Forelimb muscle (tissue), 1 donor: ENCODE data around the gene NGEF. TPM values are rescaled to one million over a fixed set of nuclear protein-coding genes. Genes with fewer than 3 reads are reported as not detected.

Source experiments
- DNase-seq: peaks from one replicate; pipeline ENCODE4 v3.0.0-alpha.2; 2013; ENCODE audit warnings: low read depth
- polyA plus RNA-seq: library from polyadenylated mRNA; unstranded; fragments of 120-200 nt; gene quantifications from one replicate; pipeline ENCODE4 v1.2.1, GENCODE V29; 2013; ENCODE audit not compliant: insufficient read length

Gene NGEF
- polyA plus RNA-seq, 1 donor: 1.2 TPM

DNA sequence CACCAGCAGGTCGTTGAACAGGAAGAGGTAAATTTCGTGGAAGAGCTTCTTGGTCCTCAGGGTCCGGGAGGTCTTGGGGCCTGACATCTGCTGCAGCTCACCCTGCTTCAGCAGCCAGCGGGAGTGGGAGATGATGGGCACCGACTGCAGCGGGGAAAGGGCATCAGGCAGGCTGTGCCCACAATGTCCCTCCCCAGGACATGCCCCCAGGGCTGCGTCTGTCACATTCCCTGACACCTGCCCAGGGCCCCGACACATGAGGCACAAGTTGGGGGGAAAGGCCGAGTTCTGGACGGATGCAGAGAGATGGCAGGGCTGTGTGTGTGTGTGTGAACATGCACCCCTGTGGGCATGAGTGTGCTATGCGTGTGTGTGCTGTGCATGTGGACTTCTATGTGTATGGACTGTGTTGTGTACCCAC, 129.0 kb downstream of the NGEF start:
- no peak for DNase-seq

DNA sequence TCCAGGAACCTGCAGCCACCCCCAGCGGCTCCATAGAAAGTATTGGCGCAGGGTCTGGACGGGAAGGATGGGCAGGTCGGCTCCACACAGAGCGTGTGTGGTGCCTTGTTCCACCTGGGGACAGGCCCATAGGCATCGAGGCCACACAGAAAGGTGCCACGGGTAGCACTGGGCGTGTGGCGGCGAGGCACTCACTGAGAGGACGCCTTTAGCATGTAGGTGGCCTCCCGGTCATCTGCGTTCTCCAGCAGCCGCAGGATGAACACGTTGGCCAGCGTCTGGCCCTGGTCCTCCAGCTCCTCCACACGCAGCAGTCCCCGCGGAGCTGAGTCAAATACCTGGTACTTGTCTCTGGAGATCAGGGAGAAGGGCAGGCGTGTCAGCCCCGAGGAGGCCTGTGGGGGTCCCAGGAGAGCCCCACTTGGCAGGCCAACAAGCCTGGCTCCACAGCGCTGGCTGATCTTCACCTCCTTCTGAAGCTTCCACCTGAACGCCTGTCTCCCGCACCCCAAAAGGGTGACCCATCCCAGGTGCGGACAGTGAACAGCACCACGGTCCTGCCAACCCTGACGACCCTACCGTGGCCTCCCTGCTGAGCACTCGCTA, 129.8 kb downstream of the NGEF start:
- DNase-seq: no peak

DNA sequence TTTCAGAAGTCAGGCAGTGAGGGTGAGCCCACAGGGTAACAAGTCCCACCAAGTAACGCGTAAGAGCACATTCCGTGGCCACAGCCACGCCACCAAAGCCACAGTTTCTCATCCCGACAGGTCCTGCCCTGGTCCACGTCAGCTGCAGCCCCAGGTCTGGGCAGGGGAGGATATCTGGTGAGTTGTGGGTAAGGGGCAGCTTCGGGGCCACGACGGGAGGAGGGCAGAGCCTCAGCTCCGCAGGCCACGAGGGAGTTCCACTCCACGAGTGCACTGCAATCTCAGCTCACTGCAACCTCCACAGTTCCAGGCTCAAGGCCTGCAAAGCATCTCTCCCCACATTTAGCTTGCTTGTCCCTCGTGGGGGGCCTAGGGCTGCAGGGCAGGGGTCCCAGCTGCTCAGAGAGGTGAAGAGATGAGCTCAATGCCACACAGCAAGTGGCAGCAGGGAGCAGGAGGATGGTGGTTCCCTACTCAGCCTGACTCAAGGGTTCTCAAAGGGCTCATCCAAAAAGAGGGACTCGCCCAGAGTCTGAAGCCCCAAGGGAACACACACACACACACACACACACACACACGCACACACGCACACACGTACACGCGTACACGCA, 130.4 kb downstream of the NGEF start:
- no peak for DNase-seq

DNA sequence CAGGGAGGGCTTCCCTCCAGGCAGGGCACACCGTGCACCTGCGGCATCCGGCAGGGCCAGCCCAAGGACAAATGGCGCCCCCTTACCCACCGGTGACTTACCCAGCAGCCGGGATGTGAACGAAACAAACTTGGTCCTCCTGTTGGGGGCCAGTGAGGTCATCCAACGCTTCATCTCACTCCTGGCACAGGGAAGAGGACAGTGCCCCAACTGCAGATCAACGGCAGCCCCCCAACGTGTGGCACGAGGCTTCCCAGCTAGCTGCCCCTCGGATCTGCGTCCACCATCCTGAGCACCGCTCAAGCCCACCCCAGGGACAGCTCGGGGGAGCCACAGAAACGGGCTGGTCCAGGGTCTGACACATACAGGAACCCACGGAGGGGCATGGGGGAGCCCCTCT, 131.0 kb downstream of the NGEF start:
- no peak for DNase-seq

GRCh38 chr2:232880764-232881351, 132.2 kb downstream of the NGEF start:
- DNase-seq: no peak

- no peak for DNase-seq
Observed at GRCh38 chr2:232879618-232880494, 133.2 kb downstream of the NGEF start.

DNA sequence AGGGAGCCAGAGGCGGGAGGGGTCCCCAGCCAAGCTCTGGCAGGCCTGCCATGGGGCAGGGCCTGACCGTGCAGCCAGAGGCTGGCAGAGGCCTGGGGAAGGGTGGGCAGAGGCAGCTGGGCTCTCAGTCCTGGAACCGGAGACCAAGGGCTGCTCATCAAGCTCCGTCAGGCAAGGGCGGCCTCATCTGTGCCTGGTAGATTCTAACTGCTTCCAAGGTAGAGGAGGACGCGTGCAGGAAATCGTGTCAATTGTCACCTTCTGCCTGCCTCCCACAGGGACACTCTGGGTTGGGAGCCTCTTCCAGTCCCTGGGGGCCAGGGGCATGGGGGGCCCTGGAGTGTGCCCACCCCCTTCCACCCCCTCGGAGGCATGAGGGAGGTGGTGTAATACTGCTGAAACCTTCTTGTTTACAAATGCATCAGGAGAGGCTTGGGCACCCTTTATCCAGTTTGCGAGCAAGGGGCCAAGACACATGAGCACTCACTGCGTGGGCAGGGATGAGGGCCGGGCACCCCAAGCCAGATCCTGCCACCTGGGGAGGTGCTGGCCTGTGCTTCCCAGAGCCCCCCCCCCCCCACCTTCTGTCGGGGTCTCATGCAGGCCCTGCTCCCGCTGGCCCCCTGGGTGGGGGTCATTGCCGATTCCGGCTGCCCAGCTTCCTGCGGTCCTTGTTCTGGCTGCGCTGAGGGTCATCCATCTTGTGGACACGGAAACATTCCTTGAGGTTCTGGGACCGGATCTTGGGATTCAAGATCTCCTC, 134.0 kb downstream of the NGEF start:
- no peak for DNase-seq

DNA sequence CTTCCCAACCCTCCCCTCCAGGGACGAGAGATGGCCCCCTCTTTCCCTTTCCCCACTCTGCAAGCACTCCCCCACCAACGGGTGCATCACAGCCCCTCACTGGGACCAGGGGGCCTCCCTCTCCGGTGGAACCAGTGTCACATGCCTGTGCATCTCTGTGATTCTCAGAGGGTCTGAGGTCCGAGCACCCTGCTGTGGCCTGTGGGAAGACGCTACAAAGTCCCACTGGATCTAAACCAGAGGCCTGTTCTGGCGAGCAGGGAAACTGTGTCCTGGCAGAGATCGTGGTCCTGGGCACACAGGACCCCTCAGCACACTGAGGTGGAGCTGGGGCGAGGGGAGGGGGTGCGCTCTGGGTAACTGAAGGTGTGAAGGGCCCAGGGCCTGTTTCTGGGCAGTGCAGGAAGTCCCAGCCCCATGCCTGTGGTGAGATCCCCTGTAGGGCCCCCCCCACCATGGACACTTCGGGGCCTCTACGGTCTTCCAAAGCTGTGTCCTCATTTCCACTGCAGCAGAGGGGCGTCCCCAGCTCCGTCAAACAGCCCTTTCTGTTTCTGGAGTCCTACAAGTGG, 135.0 kb downstream of the NGEF start:
- no peak for DNase-seq

DNA sequence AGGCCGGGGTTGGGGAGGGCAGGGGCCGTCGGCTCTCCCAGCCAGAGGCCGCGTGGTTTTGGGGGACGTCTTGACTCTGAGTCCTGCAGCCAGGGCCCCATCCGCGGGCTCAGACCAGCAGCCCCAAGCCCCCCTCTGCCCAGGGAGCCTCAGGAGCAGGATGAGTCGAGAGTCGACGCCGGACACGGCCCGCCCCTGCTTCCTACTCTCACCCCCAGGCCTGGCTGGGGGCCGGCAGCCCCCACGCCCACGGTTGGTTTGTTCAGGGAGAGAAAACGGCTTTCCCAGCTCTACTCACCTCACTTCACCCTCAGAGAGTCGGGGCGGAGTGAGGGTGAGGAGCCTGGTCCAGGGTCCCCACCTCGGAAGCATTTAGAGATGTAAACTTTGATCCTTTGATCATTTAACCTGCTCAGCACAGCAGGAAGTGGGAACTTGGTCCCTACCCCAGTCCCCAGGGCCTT, 136.0 kb downstream of the NGEF start:
- no peak for DNase-seq

DNA sequence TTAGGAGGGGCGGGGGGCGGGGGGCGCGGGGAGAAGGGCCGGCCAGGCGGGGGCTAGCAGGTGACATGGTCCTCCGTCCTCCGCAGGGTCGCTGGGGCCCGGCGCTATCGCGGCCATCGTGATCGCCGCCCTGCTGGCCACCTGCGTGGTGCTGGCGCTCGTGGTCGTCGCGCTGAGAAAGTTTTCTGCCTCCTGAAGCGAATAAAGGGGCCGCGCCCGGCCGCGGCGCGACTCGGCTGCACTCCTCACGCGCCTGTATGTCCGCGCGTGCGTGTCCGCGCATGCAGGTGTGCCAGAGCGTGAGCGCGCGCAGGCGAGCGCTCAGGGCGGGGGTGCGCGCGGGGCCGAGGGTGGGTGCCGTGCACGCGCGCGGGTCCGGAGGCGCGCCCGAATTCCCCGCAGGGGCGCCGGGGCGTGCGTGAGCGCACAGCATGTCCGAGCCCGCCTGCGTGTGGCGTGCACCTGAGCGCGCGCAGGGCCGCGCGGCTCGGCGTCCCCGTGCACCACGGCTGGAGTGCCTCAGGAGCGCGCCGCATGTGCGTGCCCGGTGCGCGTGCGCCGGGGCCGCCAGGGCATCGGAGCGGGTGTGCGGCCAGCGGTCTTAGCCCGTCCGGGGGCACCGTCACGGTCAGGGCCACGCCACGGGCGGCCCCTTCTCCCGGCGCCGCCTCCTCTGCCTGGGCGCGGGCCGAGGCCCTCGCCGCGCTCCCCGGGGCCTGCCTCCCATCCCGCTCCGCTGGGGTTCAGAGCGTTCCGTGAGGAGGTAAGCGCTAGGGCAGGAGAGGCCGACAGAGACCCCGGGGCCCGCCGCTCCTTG, 136.7 kb downstream of the NGEF start:
- no peak for DNase-seq

DNA sequence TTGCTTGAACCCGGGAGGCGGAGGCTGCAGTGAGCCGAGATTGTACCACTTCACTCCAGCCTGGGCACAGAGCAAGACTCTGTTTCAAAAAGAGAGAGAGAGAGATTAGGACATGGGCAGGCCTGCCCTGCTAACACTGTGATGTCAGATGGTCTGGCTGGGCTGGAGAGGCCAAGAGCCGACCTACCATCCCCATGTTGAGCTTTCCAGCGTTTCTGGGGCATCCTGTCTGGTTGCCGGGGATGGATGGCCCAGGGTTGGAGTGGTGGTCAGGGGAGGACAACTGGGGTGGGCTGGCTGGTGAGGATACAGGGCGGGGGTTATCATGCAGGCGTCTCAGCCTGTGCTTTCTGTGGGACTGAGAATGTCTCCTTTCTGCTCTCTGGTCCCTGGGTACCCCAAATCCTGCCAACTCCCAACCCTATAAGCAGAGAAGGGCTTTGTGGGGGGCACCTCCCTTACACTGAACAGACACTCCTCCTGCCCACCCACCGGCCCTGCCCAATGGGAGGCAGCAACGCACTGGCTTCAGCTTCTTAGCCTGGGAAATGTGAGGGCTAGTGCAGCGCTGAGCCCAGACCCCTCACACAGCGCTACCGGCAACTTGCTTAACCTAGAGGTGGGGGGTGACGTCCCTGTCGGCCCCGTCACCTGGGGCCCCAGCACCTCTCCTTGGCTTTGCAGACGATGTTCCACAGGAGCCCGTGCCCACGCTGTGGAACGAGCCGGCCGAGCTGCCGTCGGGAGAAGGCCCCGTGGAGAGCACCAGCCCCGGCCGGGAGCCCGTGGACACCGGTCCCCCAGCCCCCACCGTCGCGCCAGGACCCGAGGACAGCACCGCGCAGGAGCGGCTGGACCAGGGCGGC, 137.6 kb downstream of the NGEF start:
- no peak for DNase-seq

- no peak for DNase-seq
Observed at GRCh38 chr2:232874677-232875223, 138.3 kb downstream of the NGEF start.

DNA sequence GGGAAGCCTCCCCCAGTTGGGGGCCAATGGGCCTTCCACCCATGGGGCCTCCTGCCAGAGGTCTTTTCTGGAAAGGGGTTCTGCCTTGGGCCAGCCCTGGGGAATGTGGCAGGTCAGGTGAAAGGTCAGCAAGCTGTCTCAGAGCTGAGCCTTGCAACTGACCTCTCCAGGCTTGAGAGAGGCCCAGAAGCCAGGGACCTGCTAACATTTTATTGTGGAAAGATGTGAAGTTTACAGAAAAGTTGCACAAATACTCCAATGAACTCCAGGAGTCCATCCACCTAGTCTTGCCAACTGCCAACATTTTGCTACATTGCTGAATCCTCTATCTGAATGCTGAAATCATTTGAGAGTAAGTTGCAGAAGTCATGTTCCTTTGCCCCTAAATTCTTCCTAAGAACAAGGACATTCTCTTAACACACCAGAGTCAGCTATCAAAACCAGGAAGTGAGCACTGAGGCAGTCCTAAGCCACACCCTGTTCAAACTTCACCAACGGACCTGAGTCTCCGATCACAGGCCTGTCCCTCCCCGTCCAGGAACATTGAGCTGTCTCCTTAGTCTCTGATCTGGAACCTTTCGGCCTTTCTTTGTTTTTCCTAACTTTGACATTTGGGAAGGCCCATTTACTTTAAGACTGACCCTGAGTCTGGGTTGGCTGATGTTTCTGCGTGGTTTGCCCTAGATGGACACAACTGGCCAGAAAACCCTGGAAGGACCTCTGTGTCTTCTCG, 139.0 kb downstream of the NGEF start:
- no peak for DNase-seq

GRCh38 chr2:232873292-232873908, 139.7 kb downstream of the NGEF start:
- DNase-seq: no peak

GRCh38 chr2:232872826-232873225, 140.2 kb downstream of the NGEF start:
- DNase-seq: no peak

DNA sequence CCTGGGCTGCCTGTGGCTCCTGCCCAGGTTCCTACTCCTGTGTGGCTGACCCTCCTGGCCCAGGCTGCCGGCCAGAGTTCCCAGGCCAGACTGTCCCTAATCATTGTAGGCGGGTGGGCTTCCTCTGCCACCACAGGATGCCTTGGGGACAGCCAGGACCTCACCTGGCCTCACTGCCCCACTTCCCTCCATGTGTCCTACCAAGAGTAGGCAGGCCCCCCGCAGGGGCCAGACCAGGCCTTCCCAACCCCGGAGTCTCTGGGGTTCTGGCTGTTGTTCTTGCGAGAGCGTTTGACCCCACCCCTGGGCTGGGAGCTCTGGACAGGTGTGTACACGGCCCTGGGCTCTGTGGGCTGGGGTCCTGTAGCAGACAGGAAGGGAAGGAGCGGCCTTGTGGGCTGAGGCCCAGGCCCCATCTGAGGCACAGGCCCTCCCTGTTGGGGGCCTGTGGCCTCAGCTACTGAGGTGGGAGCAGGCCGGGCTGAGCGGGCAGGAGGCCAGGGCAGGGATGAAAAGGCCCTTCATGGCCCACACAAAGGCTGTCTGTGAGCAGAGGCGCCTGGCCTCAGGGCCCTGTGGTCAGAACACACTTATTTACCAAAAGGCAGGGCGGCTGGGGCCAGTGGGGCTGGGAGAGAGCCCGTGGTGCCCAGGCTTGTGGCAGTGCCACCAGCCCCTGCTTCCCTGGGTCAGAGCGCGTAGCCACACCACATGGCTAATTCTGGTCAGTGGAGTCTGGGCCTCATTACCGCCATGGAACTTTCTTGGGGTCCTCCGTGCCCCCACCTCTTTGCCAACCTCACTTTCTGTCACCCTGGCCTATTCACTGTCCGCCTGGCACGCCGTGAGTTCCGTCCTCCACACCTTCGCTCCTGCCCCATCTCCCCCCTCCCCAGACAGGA, 141.0 kb downstream of the NGEF start:
- DNase-seq: no peak

GRCh38 chr2:232871418-232871834, 141.6 kb downstream of the NGEF start:
- DNase-seq: no peak
